Measurements from ENCODE around the gene LRRN2.

GRCh38 chr1:204607910-204608309 is 77.6 kb downstream of the LRRN2 start:
- TF ChIP-seq POLR2A (IDR thresholded peaks at IDR 0.05; ENCODE audit: low read length) (no peak), CTCF (IDR thresholded peaks at IDR 0.05) (no peak), E2F6 (IDR thresholded peaks at IDR 0.05; ENCODE audit: borderline replicate concordance, low read depth) (no peak), CEBPB (IDR thresholded peaks at IDR 0.05) (no peak), ESRRA (IDR thresholded peaks at IDR 0.05; ENCODE audit: borderline replicate concordance, low read length) (no peak), EP300 (IDR thresholded peaks at IDR 0.05) (no peak), CBX8 (IDR thresholded peaks at IDR 0.05) (no peak), HEYL (CRISPR knock-in tag; IDR thresholded peaks at IDR 0.05) (no peak)

All from A549 (cell line).